Neuronal stem cell (in vitro differentiated cells): Measurements from ENCODE around the gene HMGN5. TPM values are rescaled to one million over a fixed set of nuclear protein-coding genes. Genes with fewer than 3 reads are reported as not detected.

Source experiments
- DNase-seq: peaks from one replicate; pipeline ENCODE4 v3.0.0-alpha.2; 2013; ENCODE audit warnings: low spot score
- H2AFZ ChIP-seq: one replicate; pipeline ENCODE4 v1.6.1; 2013; ENCODE audit warnings: mild to moderate bottlenecking, low read length, inconsistent platforms
- H2AK5ac ChIP-seq: 2 replicates; pipeline ENCODE4 v1.6.1; 2013; ENCODE audit warnings: low read depth, mild to moderate bottlenecking, inconsistent platforms, low read length, moderate library complexity, mixed read lengths
- H2BK120ac ChIP-seq: 2 replicates; pipeline ENCODE4 v1.6.1; 2013; ENCODE audit warnings: low read depth, mild to moderate bottlenecking, inconsistent platforms, low read length, moderate library complexity, mixed read lengths
- H2BK12ac ChIP-seq: one replicate; pipeline ENCODE4 v1.6.1; 2013; ENCODE audit warnings: low read length, inconsistent platforms
- H2BK15ac ChIP-seq: 2 replicates; pipeline ENCODE4 v1.6.1; 2013; ENCODE audit warnings: mild to moderate bottlenecking, low read length, inconsistent platforms, mixed read lengths
- H2BK5ac ChIP-seq: one replicate; pipeline ENCODE4 v1.6.1; 2013; ENCODE audit warnings: inconsistent platforms, mild to moderate bottlenecking, low read length, moderate library complexity
- H3K14ac ChIP-seq: one replicate; pipeline ENCODE4 v1.6.1; 2013; ENCODE audit warnings: low read length, inconsistent platforms
- H3K18ac ChIP-seq: 2 replicates; pipeline ENCODE4 v1.6.1; 2013; ENCODE audit warnings: low read length, inconsistent platforms
- H3K23ac ChIP-seq: 2 replicates; pipeline ENCODE4 v1.6.1; 2013; ENCODE audit warnings: low read depth, mild to moderate bottlenecking, mixed read lengths, low read length, inconsistent platforms; ENCODE audit not compliant: poor library complexity
- H3K27ac ChIP-seq: replicated peaks from 3 replicates; pipeline ENCODE4 v1.5.1; 2013; ENCODE audit warnings: low read length, inconsistent platforms
- H3K27me3 ChIP-seq, 3 experiments: 2 replicates each; pipeline ENCODE4 v1.6.1; 2013; ENCODE audit warnings: low read length in 3 of 3, mild to moderate bottlenecking in 2 of 3, inconsistent platforms in 1 of 3, low read depth in 1 of 3, mixed read lengths in 1 of 3, moderate library complexity in 1 of 3; ENCODE audit not compliant: control insufficient read depth in 3 of 3, insufficient read depth in 3 of 3
- H3K36me3 ChIP-seq, 2 donors: replicated peaks in 1 of 2; 2 replicates each; pipeline ENCODE4 v1.6.1; 2013; ENCODE audit warnings: low read length in 2 of 2; ENCODE audit not compliant: control insufficient read depth in 2 of 2, insufficient read depth in 2 of 2
- H3K4ac ChIP-seq: 2 replicates; pipeline ENCODE4 v1.6.1; 2013; ENCODE audit warnings: inconsistent platforms, mild to moderate bottlenecking, low read length, moderate library complexity
- H3K4me1 ChIP-seq, 2 donors: 1 replicate in 1 of 2; 2 replicates in 1 of 2; pipeline ENCODE4 v1.6.1; 2013; ENCODE audit warnings: low read length in 2 of 2, low read depth in 1 of 2; ENCODE audit not compliant: control insufficient read depth in 2 of 2, insufficient read depth in 1 of 2
- H3K4me2 ChIP-seq: one replicate; pipeline ENCODE4 v1.6.1; 2013; ENCODE audit warnings: mild to moderate bottlenecking, low read length, inconsistent platforms; ENCODE audit not compliant: insufficient read depth, poor library complexity, severe bottlenecking
- H3K4me3 ChIP-seq, 2 donors: 2 replicates each; pipeline ENCODE4 v1.5.1; 2013; ENCODE audit warnings: low read length in 2 of 2, mild to moderate bottlenecking in 2 of 2, inconsistent platforms in 1 of 2, moderate library complexity in 1 of 2
- H3K79me1 ChIP-seq: one replicate; pipeline ENCODE4 v1.6.1; 2013; ENCODE audit warnings: low read depth, mild to moderate bottlenecking, inconsistent platforms, low read length, moderate library complexity
- H3K9ac ChIP-seq: one replicate; pipeline ENCODE4 v1.6.1; 2013; ENCODE audit warnings: mild to moderate bottlenecking, low read depth, low read length, inconsistent platforms; ENCODE audit not compliant: poor library complexity
- H3K9me3 ChIP-seq, 2 donors: replicated peaks in 1 of 2; 2 replicates each; pipeline versions ENCODE3 to v1.6.1; 2013; ENCODE audit warnings: low read length in 2 of 2, mild to moderate bottlenecking in 2 of 2, inconsistent platforms in 1 of 2, low read depth in 1 of 2, mixed read lengths in 1 of 2, moderate library complexity in 1 of 2; ENCODE audit not compliant: control insufficient read depth in 2 of 2, insufficient read depth in 1 of 2
- H4K8ac ChIP-seq: one replicate; pipeline ENCODE4 v1.6.1; 2013; ENCODE audit warnings: low read depth, mild to moderate bottlenecking, inconsistent platforms, low read length, moderate library complexity
- H4K91ac ChIP-seq: one replicate; pipeline ENCODE4 v1.6.1; 2013; ENCODE audit warnings: low read length, low read depth, mild to moderate bottlenecking, inconsistent platforms; ENCODE audit not compliant: poor library complexity
- WGBS, 2 donors: extraction: QIAGEN DNeasy Blood & Tissue Kit; methylation state at CpG; one replicate each; pipeline ENCODE4 v1.1.7; 2013; ENCODE audit warnings: missing lambda C conversion rate in 2 of 2, mixed read lengths in 1 of 2; ENCODE audit not compliant: insufficient read length in 2 of 2, insufficient replicate concordance in 1 of 2; ENCODE audit errors: extremely low coverage in 2 of 2; 5-methylcytosine and 5-hydroxymethylcytosine counted together
- polyA plus RNA-seq, 2 experiments: library from polyadenylated mRNA; stranded (reverse); fragments of 200-250 nt; gene quantifications; one replicate each; pipeline ENCODE4 v1.2.3, GENCODE V29; 2013

The HMGN5 gene
- polyA plus RNA-seq (2013, experiment 1 of 2): 55.4 TPM
- polyA plus RNA-seq (2013, experiment 2 of 2): 56.0 TPM

GRCh38 chrX:81201671-81202455 lies at the start of gene HMGN5, which contains the start of gene SH3BGRL:
Gene HMGN5, minus strand, starts transcription at chrX:81201913. Its CDS starts 80,364 bp downstream, at chrX:81121549.
Gene SH3BGRL, plus strand, starts transcription at chrX:81202102. Its CDS starts 99 bp downstream, at chrX:81202201.
- Histone ChIP-seq H3K9ac (no peak within 1 kb of the TSS), H3K27me3 (no peaks in the 10 kb centered on the region), H2BK12ac (no peak within 1 kb of the TSS), H3K79me1 (no peaks in the 10 kb centered on the region), H3K18ac (no peak within 1 kb of the TSS), H3K4me3 (peak within 1 kb of the TSS; percentile 72 to 87), H2BK120ac (no peak within 1 kb of the TSS), H3K4ac (no peak within 1 kb of the TSS), H3K36me3 (peaks cover 0 to 5% of the 10 kb centered on the region in 2 donors), H3K4me1 (no peaks in the 10 kb centered on the region), H3K9me3 (no peaks in the 10 kb centered on the region), H3K23ac (no peak within 1 kb of the TSS), H2BK15ac (no peak within 1 kb of the TSS), H3K14ac (no peak within 1 kb of the TSS), H2AFZ (peak within 1 kb of the TSS; percentile 81), H4K8ac (no peak within 1 kb of the TSS), H4K91ac (no peak within 1 kb of the TSS), H2AK5ac (no peak within 1 kb of the TSS), H2BK5ac (no peak within 1 kb of the TSS), H3K4me2 (peak within 1 kb of the TSS; percentile 23), H3K27ac (peak within 1 kb of the TSS; percentile 81)
- peak; percentile 58 for DNase-seq
- no CpG with 5 or more reads among the region's 23 CpGs for WGBS, 2 donors

GRCh38 chrX:81241753-81242152 lies 40.0 kb upstream of the HMGN5 start:
- Histone ChIP-seq H3K36me3 (peaks cover 0 to 24% of the 10 kb centered on the region in 2 donors), H3K27me3 (no peaks in the 10 kb centered on the region)
- no CpG with 5 or more reads among the region's 7 CpGs for WGBS, 2 donors

GRCh38 chrX:81240701-81241331 lies 39.1 kb upstream of the HMGN5 start:
- Histone ChIP-seq H3K18ac (no peak overlapping the region), H2BK12ac (no peak overlapping the region), H2BK15ac (no peak overlapping the region), H3K36me3 (peaks cover 0 to 24% of the 10 kb centered on the region in 2 donors), H3K4me2 (no peak overlapping the region), H2AK5ac (no peak overlapping the region), H3K4ac (no peak overlapping the region), H4K91ac (no peak overlapping the region), H2BK120ac (no peak overlapping the region), H2BK5ac (no peak overlapping the region), H4K8ac (no peak overlapping the region), H3K9me3 (no peaks in the 10 kb centered on the region), H3K4me3 (no peak overlapping the region), H3K27me3 (no peaks in the 10 kb centered on the region), H3K4me1 (no peaks in the 10 kb centered on the region), H3K14ac (no peak overlapping the region), H2AFZ (no peak overlapping the region), H3K23ac (no peak overlapping the region), H3K27ac (no peak overlapping the region), H3K79me1 (peaks cover 2% of the 10 kb centered on the region), H3K9ac (no peak overlapping the region)
- DNase-seq: no peak
- no CpG with 5 or more reads among the region's 4 CpGs for WGBS, 2 donors

More at GRCh38 chrX:81241753-81242152, 40.0 kb upstream of the HMGN5 start:
- Histone ChIP-seq H3K9ac (no peak overlapping the region), H3K27ac (no peak overlapping the region), H3K4ac (no peak overlapping the region), H3K4me1 (no peaks in the 10 kb centered on the region), H2BK5ac (no peak overlapping the region), H3K23ac (no peak overlapping the region), H3K79me1 (peaks cover 2% of the 10 kb centered on the region), H3K4me3 (no peak overlapping the region), H3K18ac (no peak overlapping the region), H3K14ac (no peak overlapping the region), H3K9me3 (no peaks in the 10 kb centered on the region), H2BK120ac (no peak overlapping the region), H2BK15ac (no peak overlapping the region), H4K91ac (no peak overlapping the region), H3K4me2 (no peak overlapping the region), H4K8ac (no peak overlapping the region), H2AK5ac (no peak overlapping the region), H2AFZ (no peak overlapping the region), H2BK12ac (no peak overlapping the region)
- DNase-seq: no peak

GRCh38 chrX:81238166-81238565 lies 36.5 kb upstream of the HMGN5 start:
- H2BK15ac ChIP-seq: no peak overlapping the region
- no peaks in the 10 kb centered on the region for H3K27me3 ChIP-seq
- H3K4me2 ChIP-seq: no peak overlapping the region
- no peaks in the 10 kb centered on the region for H3K9me3 ChIP-seq
- no peak overlapping the region for H3K14ac ChIP-seq
- no peak overlapping the region for H3K23ac ChIP-seq
- H4K8ac ChIP-seq: no peak overlapping the region
- H3K79me1 ChIP-seq: peaks cover 2% of the 10 kb centered on the region
- H3K4ac ChIP-seq: no peak overlapping the region
- H3K18ac ChIP-seq: no peak overlapping the region
- WGBS, 2 donors: no CpG with 5 or more reads among the region's 4 CpGs
- H4K91ac ChIP-seq: no peak overlapping the region
- no peak overlapping the region for H3K27ac ChIP-seq
- no peak overlapping the region for H3K9ac ChIP-seq
- no peak overlapping the region for H2AK5ac ChIP-seq
- no peak overlapping the region for H2BK120ac ChIP-seq
- no peak overlapping the region for H2BK5ac ChIP-seq
- H3K36me3 ChIP-seq: peaks cover 0 to 24% of the 10 kb centered on the region in 2 donors
- no peak overlapping the region for H2AFZ ChIP-seq
- DNase-seq: no peak
- no peak overlapping the region for H3K4me3 ChIP-seq
- no peaks in the 10 kb centered on the region for H3K4me1 ChIP-seq
- no peak overlapping the region for H2BK12ac ChIP-seq
